Karpas-422 (cell line): ENCODE measurements around the gene SRRM5. TPM values are rescaled to one million over a fixed set of nuclear protein-coding genes. Genes with fewer than 3 reads are reported as not detected.

Experiments used
- DNase-seq: peaks from one replicate; pipeline ENCODE4 v3.0.0-alpha.2; 2015
- H2AFZ ChIP-seq: fragments of 200-600 bp; sonication (generic); 2 replicates; pipeline ENCODE4 v1.6.1; 2014; ENCODE audit warnings: antibody characterized with exemption, low read length, mixed read lengths
- H3K27ac ChIP-seq: fragments of 200-600 bp; sonication (generic); 2 replicates; pipeline ENCODE4 v1.5.1; 2014; ENCODE audit warnings: mild to moderate bottlenecking, low read length, moderate library complexity
- H3K27me3 ChIP-seq: fragments of 200-600 bp; sonication (generic); 2 replicates; pipeline ENCODE4 v1.6.1; 2014; ENCODE audit warnings: low read length, mixed read lengths
- H3K36me3 ChIP-seq: fragments of 200-600 bp; sonication (generic); 2 replicates; pipeline ENCODE4 v1.6.1; 2014; ENCODE audit warnings: low read length, mixed read lengths; ENCODE audit not compliant: insufficient read depth
- H3K4me1 ChIP-seq: fragments of 200-600 bp; sonication (generic); 2 replicates; pipeline ENCODE4 v1.6.1; 2014; ENCODE audit warnings: mild to moderate bottlenecking, low read length, mixed read lengths
- H3K4me2 ChIP-seq: fragments of 200-600 bp; sonication (generic); 2 replicates; pipeline ENCODE4 v1.6.1; 2014; ENCODE audit warnings: low read length, low read depth, mild to moderate bottlenecking; ENCODE audit not compliant: poor library complexity, severe bottlenecking
- H3K4me3 ChIP-seq: fragments of 200-600 bp; sonication (generic); 2 replicates; pipeline ENCODE4 v1.5.1; 2014; ENCODE audit warnings: mild to moderate bottlenecking, antibody characterized with exemption, low read length, mixed read lengths
- H3K79me2 ChIP-seq: fragments of 200-600 bp; sonication (generic); 2 replicates; pipeline ENCODE4 v1.6.1; 2014; ENCODE audit warnings: mild to moderate bottlenecking, low read length, mixed read lengths
- H3K9ac ChIP-seq: fragments of 200-600 bp; sonication (generic); 2 replicates; pipeline ENCODE4 v1.6.0; 2014; ENCODE audit warnings: low read length
- H3K9me2 ChIP-seq: fragments of 200-600 bp; sonication (generic), shearing (Covaris generic); replicated peaks from 2 replicates; pipeline ENCODE4 v1.6.0; 2014; ENCODE audit warnings: mild to moderate bottlenecking, low read length, moderate library complexity; ENCODE audit not compliant: insufficient read depth
- H3K9me3 ChIP-seq: fragments of 300-700, 200-600 bp; sonication (generic); 2 replicates; pipeline ENCODE4 v1.6.1; 2014; ENCODE audit warnings: low read length, mixed read lengths
- H4K20me1 ChIP-seq: fragments of 200-600 bp; sonication (generic); 2 replicates; pipeline ENCODE4 v1.6.1; 2014; ENCODE audit warnings: mild to moderate bottlenecking, antibody characterized with exemption, low read length, low read depth; ENCODE audit not compliant: insufficient read depth
- total RNA-seq: library from RNA; depleted of rRNA; stranded (reverse); fragments of >200 nt; shearing (Covaris generic); gene quantifications from 2 replicates; pipeline ENCODE4 v1.2.3, GENCODE V29; 2014; ENCODE audit warnings: low replicate concordance

Gene SRRM5
- total RNA-seq, 1 experiment from 2014 or later, result not detected

GRCh38 chr19:43574424-43575155 lies 37.3 kb upstream of the SRRM5 start:
- Histone ChIP-seq H3K79me2 (peaks cover 44% of the 10 kb centered on the region), H3K4me3 (peak overlapping the region; percentile 88), H4K20me1 (no peaks in the 10 kb centered on the region)

DNA sequence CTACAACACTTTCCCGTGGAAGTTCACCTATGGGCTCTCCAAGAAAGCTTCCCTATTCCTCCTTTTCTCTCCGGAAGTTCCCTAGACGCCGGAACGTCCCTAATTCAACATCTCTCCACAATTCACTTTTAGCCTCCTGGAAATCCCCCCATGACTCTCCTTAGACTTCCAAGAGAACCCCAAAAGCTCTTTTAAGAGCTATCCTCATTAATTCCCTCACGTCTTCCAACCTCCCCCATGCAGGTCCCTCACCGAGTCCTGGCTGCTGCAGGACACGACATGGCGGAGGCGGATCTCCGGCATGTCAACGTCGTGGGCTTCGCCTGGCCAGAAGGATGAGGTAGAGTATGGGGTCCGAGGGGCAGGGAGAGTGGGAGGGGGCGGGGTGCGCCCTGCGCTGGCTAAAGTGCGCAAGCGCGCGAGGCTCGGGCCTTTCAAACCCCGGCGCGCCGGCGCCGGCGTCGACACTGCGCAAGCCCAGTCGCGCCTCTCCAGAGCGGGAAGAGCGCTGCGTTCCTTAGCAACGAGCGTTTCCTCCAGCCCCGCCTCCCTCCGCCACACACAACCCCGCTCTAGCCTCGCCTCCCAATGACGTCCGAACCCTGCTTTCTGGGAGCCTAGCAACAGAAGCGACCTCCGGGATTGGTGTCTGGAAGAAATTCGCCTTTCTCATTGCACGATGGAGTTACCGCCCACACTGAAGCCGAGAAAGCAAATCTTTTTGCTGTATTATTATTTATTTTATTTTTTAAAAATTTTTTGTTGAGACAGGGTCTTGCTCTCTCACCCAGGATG lies 36.5 kb upstream of the SRRM5 start, which contains the start of the genes PINLYP and XRCC1:
Gene PINLYP, plus strand, starts transcription at position 646 of the 795 bp plus-strand sequence. CDS start 1,391 bp downstream, outside the sequence.
Gene XRCC1, minus strand, starts transcription at position 372 of the 795 bp plus-strand sequence. Its CDS starts 69 bp downstream, at position 303.
- peak; percentile 100 for DNase-seq
- peak within 1 kb of the TSS; percentile 88 for H3K4me3 ChIP-seq

More at GRCh38 chr19:43574424-43575155, 37.3 kb upstream of the SRRM5 start:
- peak overlapping the region; percentile 30; the same call in 1 of the 2 replicates for H3K27ac ChIP-seq
- H3K9ac ChIP-seq, result peak overlapping the region; percentile 96
- H2AFZ ChIP-seq, result 0 out of 2 replicates have a peak overlapping the region, but pooled peaks have one; percentile 55
- H3K4me1 ChIP-seq, result peaks cover 10% of the 10 kb centered on the region
- DNase-seq, result peak; percentile 55
- no peaks in the 10 kb centered on the region for H3K36me3 ChIP-seq
- no peaks in the 10 kb centered on the region for H3K9me3 ChIP-seq
- H3K9me2 ChIP-seq, result no peaks in the 10 kb centered on the region
- peak overlapping the region; percentile 98 for H3K4me2 ChIP-seq
- no peaks in the 10 kb centered on the region for H3K27me3 ChIP-seq

GRCh38 chr19:43575955-43576878 lies 35.7 kb upstream of the SRRM5 start:
- H4K20me1 ChIP-seq, result no peaks in the 10 kb centered on the region
- H3K4me1 ChIP-seq, result peaks cover 13% of the 10 kb centered on the region
- no peaks in the 10 kb centered on the region for H3K36me3 ChIP-seq
- H3K4me3 ChIP-seq, result peak overlapping the region; percentile 41; the same call in 1 of the 2 replicates
- H3K9me3 ChIP-seq, result no peaks in the 10 kb centered on the region
- H3K9me2 ChIP-seq, result no peaks in the 10 kb centered on the region
- DNase-seq, result no peak
- no peak overlapping the region for H2AFZ ChIP-seq
- peaks cover 37% of the 10 kb centered on the region for H3K79me2 ChIP-seq
- H3K9ac ChIP-seq, result peak overlapping the region; percentile 38; the same call in 1 of the 2 replicates
- H3K27me3 ChIP-seq, result no peaks in the 10 kb centered on the region
- peak overlapping the region; percentile 49 for H3K4me2 ChIP-seq
- H3K27ac ChIP-seq, result no peak overlapping the region

More for the DNA sequence above, 36.5 kb upstream of the SRRM5 start, which contains the start of the genes PINLYP and XRCC1:
- Histone ChIP-seq H3K9me2 (no peaks in the 10 kb centered on the region), H3K27ac (peak within 1 kb of the TSS; percentile 30; the same call in 1 of the 2 replicates), H3K4me2 (peak within 1 kb of the TSS; percentile 98), H3K9me3 (no peaks in the 10 kb centered on the region), H4K20me1 (no peaks in the 10 kb centered on the region), H3K79me2 (peaks cover 37% of the 10 kb centered on the region), H3K9ac (peak within 1 kb of the TSS; percentile 96), H3K4me1 (peaks cover 13% of the 10 kb centered on the region), H3K27me3 (no peaks in the 10 kb centered on the region), H3K36me3 (no peaks in the 10 kb centered on the region), H2AFZ (peak within 1 kb of the TSS; percentile 55; the same call in 1 of the 2 replicates)

DNA sequence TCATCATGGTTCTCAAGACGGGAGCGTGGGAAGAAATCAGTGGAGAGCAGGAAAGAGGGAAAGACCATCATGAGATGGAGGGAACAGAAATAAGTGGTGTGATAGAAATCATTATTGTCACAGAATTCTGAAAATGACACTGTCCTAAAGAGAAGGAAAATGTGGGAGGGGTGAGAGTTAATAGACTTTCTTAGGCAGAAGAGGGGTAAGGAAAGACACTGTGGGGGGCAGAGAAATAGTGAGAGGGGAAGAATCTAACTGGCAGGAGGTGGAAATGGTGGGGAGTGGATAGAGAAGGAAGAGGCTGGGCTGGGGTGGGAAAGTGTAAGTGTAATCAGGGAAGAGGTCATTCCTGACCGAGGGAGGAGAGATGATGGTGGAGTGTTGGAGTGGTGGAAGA lies 33.1 kb upstream of the SRRM5 start:
- Histone ChIP-seq H3K27me3 (no peaks in the 10 kb centered on the region), H3K4me1 (peaks cover 13% of the 10 kb centered on the region), H3K27ac (no peak overlapping the region), H3K4me2 (no peak overlapping the region), H2AFZ (no peak overlapping the region), H3K9me3 (no peaks in the 10 kb centered on the region), H3K36me3 (no peaks in the 10 kb centered on the region), H3K9ac (no peak overlapping the region), H4K20me1 (no peaks in the 10 kb centered on the region), H3K79me2 (peaks cover 14% of the 10 kb centered on the region), H3K4me3 (no peak overlapping the region), H3K9me2 (no peaks in the 10 kb centered on the region)
- no peak for DNase-seq

GRCh38 chr19:43581467-43581866 lies 30.4 kb upstream of the SRRM5 start:
- H4K20me1 ChIP-seq, result no peaks in the 10 kb centered on the region
- H3K27ac ChIP-seq, result no peak overlapping the region
- no peak overlapping the region for H3K4me3 ChIP-seq
- no peak overlapping the region for H3K9ac ChIP-seq
- no peaks in the 10 kb centered on the region for H3K9me3 ChIP-seq
- no peak overlapping the region for H3K4me2 ChIP-seq
- no peaks in the 10 kb centered on the region for H3K36me3 ChIP-seq
- H2AFZ ChIP-seq, result no peak overlapping the region
- DNase-seq, result no peak
- no peaks in the 10 kb centered on the region for H3K79me2 ChIP-seq
- peaks cover 3% of the 10 kb centered on the region for H3K4me1 ChIP-seq
- no peaks in the 10 kb centered on the region for H3K9me2 ChIP-seq
- no peaks in the 10 kb centered on the region for H3K27me3 ChIP-seq

GRCh38 chr19:43582495-43582894 lies 29.4 kb upstream of the SRRM5 start:
- Histone ChIP-seq H3K4me3 (no peak overlapping the region), H4K20me1 (no peaks in the 10 kb centered on the region), H3K9ac (no peak overlapping the region), H3K4me2 (no peak overlapping the region), H3K9me3 (no peaks in the 10 kb centered on the region), H2AFZ (no peak overlapping the region), H3K36me3 (no peaks in the 10 kb centered on the region), H3K79me2 (no peaks in the 10 kb centered on the region), H3K9me2 (no peaks in the 10 kb centered on the region), H3K27me3 (no peaks in the 10 kb centered on the region), H3K4me1 (peaks cover 3% of the 10 kb centered on the region), H3K27ac (no peak overlapping the region)
- no peak for DNase-seq

- Histone ChIP-seq H3K9me3 (no peaks in the 10 kb centered on the region), H3K27me3 (no peaks in the 10 kb centered on the region), H3K9me2 (no peaks in the 10 kb centered on the region), H3K4me3 (no peak overlapping the region), H3K4me2 (no peak overlapping the region), H3K4me1 (peaks cover 3% of the 10 kb centered on the region), H4K20me1 (no peaks in the 10 kb centered on the region), H2AFZ (no peak overlapping the region), H3K9ac (no peak overlapping the region), H3K79me2 (no peaks in the 10 kb centered on the region), H3K36me3 (no peaks in the 10 kb centered on the region), H3K27ac (no peak overlapping the region)
- DNase-seq, result no peak
Observed at GRCh38 chr19:43584484-43584883, 27.4 kb upstream of the SRRM5 start.
